SJSA1 (cell line): ENCODE measurements around the gene EFCAB6. TPM values are rescaled to one million over a fixed set of nuclear protein-coding genes. Genes with fewer than 3 reads are reported as not detected.

ENCODE experiments used
- DNase-seq, 2 experiments: peaks; one replicate each; pipeline ENCODE4 v3.0.0-alpha.2; 2015 to 2020; ENCODE audit warnings: low spot score in 2 of 2, low read depth in 1 of 2
- H3K27ac ChIP-seq: fragments of 250-450 bp; sonication (Bioruptor Pico); 2 replicates; pipeline ENCODE4 v1.5.1; 2020; ENCODE audit warnings: mild to moderate bottlenecking, moderate library complexity
- H3K27me3 ChIP-seq: fragments of 250-450 bp; sonication (Bioruptor Pico); replicated peaks from 2 replicates; pipeline ENCODE4 v1.5.1; 2020; ENCODE audit warnings: mild to moderate bottlenecking, moderate library complexity
- H3K36me3 ChIP-seq: fragments of 250-450 bp; sonication (Bioruptor Pico); 2 replicates; pipeline ENCODE4 v1.5.1; 2020; ENCODE audit warnings: mild to moderate bottlenecking
- H3K4me1 ChIP-seq: fragments of 250-450 bp; sonication (Bioruptor Pico); replicated peaks from 2 replicates; pipeline ENCODE4 v1.6.1; 2021; ENCODE audit warnings: mild to moderate bottlenecking
- H3K4me3 ChIP-seq: fragments of 250-450 bp; sonication (Bioruptor Pico); 2 replicates; pipeline ENCODE4 v1.5.1; 2020; ENCODE audit warnings: mild to moderate bottlenecking
- H3K9me3 ChIP-seq: fragments of 250-450 bp; sonication (Bioruptor Pico); replicated peaks from 2 replicates; pipeline ENCODE4 v1.5.1; 2020; ENCODE audit warnings: mild to moderate bottlenecking
- total RNA-seq: library from RNA; depleted of rRNA; stranded (reverse); fragments of >200 nt; shearing (Covaris generic); gene quantifications from 2 replicates; pipeline ENCODE4 v1.2.3, GENCODE V29; 2014

The EFCAB6 gene
- total RNA-seq, 1 experiment from 2014 or later, result 0.50 TPM

GRCh38 chr22:43639228-43639948 is 172.7 kb downstream of the EFCAB6 start:
- Histone ChIP-seq H3K9me3 (no peaks in the 10 kb centered on the region; the same call in none of the 2 replicates), H3K4me1 (no peaks in the 10 kb centered on the region), H3K27me3 (no peaks in the 10 kb centered on the region), H3K27ac (no peak overlapping the region), H3K36me3 (no peaks in the 10 kb centered on the region), H3K4me3 (no peak overlapping the region)
- no peak for DNase-seq

- no peaks in the 10 kb centered on the region for H3K27me3 ChIP-seq
- H3K27ac ChIP-seq, result no peak overlapping the region
- no peak for DNase-seq
- no peaks in the 10 kb centered on the region; the same call in none of the 2 replicates for H3K9me3 ChIP-seq
- no peaks in the 10 kb centered on the region for H3K36me3 ChIP-seq
- H3K4me1 ChIP-seq, result no peaks in the 10 kb centered on the region
- no peak overlapping the region for H3K4me3 ChIP-seq
Observed at GRCh38 chr22:43637275-43638260, 174.5 kb downstream of the EFCAB6 start.

GRCh38 chr22:43636086-43636485 is 176.0 kb downstream of the EFCAB6 start:
- H3K27ac ChIP-seq, result no peak overlapping the region
- H3K36me3 ChIP-seq, result no peaks in the 10 kb centered on the region
- no peaks in the 10 kb centered on the region for H3K27me3 ChIP-seq
- no peaks in the 10 kb centered on the region; the same call in none of the 2 replicates for H3K9me3 ChIP-seq
- DNase-seq, result no peak
- H3K4me1 ChIP-seq, result no peaks in the 10 kb centered on the region
- H3K4me3 ChIP-seq, result no peak overlapping the region

DNA sequence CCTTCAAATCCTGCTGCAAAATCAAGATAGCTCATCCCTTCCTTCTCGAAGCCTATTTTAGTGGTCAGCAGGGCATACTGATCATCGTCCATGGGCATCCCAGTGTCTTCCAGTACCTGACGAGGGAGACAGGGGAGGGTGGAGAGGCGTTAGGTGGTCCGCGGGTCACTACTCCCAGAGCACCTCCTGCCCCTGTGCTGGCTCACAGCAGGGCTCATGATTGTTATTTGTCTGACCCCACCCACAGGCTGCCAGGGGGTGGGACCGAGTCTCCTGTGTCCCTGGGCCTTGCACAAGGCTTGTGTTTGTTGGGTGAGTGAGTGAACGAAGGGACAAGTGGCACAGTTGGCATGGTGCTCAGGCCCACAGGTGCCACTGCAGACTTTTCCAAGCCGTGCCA is 177.0 kb downstream of the EFCAB6 start:
- Histone ChIP-seq H3K36me3 (no peaks in the 10 kb centered on the region), H3K9me3 (no peaks in the 10 kb centered on the region; the same call in none of the 2 replicates), H3K27ac (no peak overlapping the region), H3K4me1 (no peaks in the 10 kb centered on the region), H3K4me3 (no peak overlapping the region), H3K27me3 (no peaks in the 10 kb centered on the region)
- DNase-seq, result no peak

- no peak for DNase-seq
- H3K4me3 ChIP-seq, result no peak overlapping the region
- no peaks in the 10 kb centered on the region for H3K36me3 ChIP-seq
Observed at GRCh38 chr22:43634316-43634715, 177.8 kb downstream of the EFCAB6 start.

GRCh38 chr22:43633631-43634285 is 178.3 kb downstream of the EFCAB6 start:
- no peak overlapping the region for H3K4me3 ChIP-seq
- no peaks in the 10 kb centered on the region for H3K27me3 ChIP-seq
- no peak for DNase-seq
- no peak overlapping the region for H3K27ac ChIP-seq
- H3K4me1 ChIP-seq, result no peaks in the 10 kb centered on the region
- no peaks in the 10 kb centered on the region for H3K36me3 ChIP-seq
- no peaks in the 10 kb centered on the region; the same call in 1 of the 2 replicates for H3K9me3 ChIP-seq

More at GRCh38 chr22:43634316-43634715, 177.8 kb downstream of the EFCAB6 start:
- H3K9me3 ChIP-seq, result no peaks in the 10 kb centered on the region; the same call in none of the 2 replicates
- H3K4me1 ChIP-seq, result no peaks in the 10 kb centered on the region
- H3K27me3 ChIP-seq, result no peaks in the 10 kb centered on the region
- no peak overlapping the region for H3K27ac ChIP-seq

DNA sequence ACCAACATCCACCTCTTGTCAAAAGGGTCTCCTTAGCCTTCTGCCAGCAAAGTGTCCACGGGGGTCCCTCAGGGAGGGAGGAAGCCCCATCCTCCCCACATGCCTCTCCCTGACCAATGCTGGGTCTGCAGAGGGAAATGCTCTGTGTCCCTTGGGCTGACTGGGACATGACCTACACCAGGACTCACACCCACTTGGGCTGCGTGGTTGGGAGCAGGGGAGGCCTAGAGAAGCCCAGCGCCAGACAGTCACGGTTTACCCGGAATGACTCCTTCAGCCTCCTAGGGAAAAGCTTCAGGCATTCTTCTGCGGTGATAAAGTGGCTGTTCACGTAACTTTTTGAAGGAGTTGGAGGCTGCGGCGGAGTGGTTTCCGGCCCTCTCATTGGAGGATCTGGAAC is 180.3 kb downstream of the EFCAB6 start:
- Histone ChIP-seq H3K9me3 (no peaks in the 10 kb centered on the region), H3K27ac (no peak overlapping the region), H3K4me3 (no peak overlapping the region), H3K4me1 (no peaks in the 10 kb centered on the region), H3K36me3 (no peaks in the 10 kb centered on the region), H3K27me3 (no peaks in the 10 kb centered on the region)
- DNase-seq, result no peak

DNA sequence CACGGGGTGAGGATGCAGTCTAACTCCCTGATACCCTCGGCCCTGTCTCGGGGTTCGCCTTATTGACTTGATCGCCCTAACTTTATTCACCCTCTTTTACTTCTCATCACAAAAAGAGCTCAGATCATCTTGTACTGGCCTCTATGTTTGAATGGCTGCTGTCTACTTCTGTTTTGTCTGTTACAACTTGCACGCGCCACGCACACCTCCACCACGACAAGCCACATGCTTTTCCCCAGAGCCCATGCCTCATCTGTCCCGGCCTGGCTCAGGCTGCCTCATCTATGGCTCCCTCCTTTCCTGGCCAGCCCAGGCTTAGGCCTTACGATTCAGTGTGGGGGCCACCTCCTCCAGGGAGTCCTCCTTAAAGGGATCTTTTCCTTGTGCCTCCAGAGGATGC is 180.9 kb downstream of the EFCAB6 start:
- Histone ChIP-seq H3K4me3 (no peak overlapping the region), H3K4me1 (no peaks in the 10 kb centered on the region), H3K27ac (no peak overlapping the region), H3K27me3 (no peaks in the 10 kb centered on the region), H3K9me3 (no peaks in the 10 kb centered on the region), H3K36me3 (no peaks in the 10 kb centered on the region)
- no peak for DNase-seq

DNA sequence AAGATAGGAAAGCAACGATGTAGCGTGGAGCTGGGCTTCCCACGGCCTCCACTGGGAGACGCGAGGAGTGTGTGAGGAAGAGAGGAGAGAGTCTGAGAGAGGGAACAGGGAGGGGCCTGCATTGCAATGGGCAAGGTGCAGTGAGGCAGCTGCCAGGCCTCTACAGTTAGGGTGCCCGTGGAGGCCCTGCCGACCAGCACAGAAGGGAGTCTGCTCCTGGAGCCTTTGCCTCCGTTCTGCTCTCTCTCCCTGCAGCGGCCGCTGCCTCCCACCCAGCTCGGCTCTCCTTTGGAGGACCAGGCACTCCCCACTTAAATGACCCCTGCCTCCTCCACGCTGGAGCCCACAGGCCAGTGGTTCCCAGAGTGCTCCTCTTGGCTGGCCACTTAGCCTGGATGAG is 181.7 kb downstream of the EFCAB6 start:
- DNase-seq, result no peak
- Histone ChIP-seq H3K36me3 (no peaks in the 10 kb centered on the region), H3K27ac (no peak overlapping the region), H3K27me3 (no peaks in the 10 kb centered on the region), H3K4me1 (no peaks in the 10 kb centered on the region), H3K4me3 (no peak overlapping the region), H3K9me3 (no peaks in the 10 kb centered on the region)

GRCh38 chr22:43628250-43628649 is 183.9 kb downstream of the EFCAB6 start:
- no peaks in the 10 kb centered on the region for H3K27me3 ChIP-seq
- H3K4me3 ChIP-seq, result no peak overlapping the region
- no peak for DNase-seq
- H3K27ac ChIP-seq, result no peak overlapping the region
- H3K36me3 ChIP-seq, result no peaks in the 10 kb centered on the region
- H3K9me3 ChIP-seq, result no peaks in the 10 kb centered on the region
- H3K4me1 ChIP-seq, result no peaks in the 10 kb centered on the region; the same call in 1 of the 2 replicates

GRCh38 chr22:43627485-43628213 is 184.5 kb downstream of the EFCAB6 start:
- Histone ChIP-seq H3K36me3 (no peaks in the 10 kb centered on the region), H3K9me3 (no peaks in the 10 kb centered on the region), H3K4me3 (no peak overlapping the region), H3K4me1 (no peaks in the 10 kb centered on the region; the same call in 1 of the 2 replicates), H3K27ac (no peak overlapping the region), H3K27me3 (no peaks in the 10 kb centered on the region)
- DNase-seq, result no peak

GRCh38 chr22:43625242-43625641 is 186.9 kb downstream of the EFCAB6 start:
- Histone ChIP-seq H3K27me3 (no peaks in the 10 kb centered on the region), H3K36me3 (no peaks in the 10 kb centered on the region), H3K4me3 (no peak overlapping the region), H3K9me3 (no peaks in the 10 kb centered on the region), H3K4me1 (no peaks in the 10 kb centered on the region; the same call in 1 of the 2 replicates), H3K27ac (no peak overlapping the region)
- DNase-seq, result no peak
